Nucleus accumbens (tissue), 56 donors: ENCODE measurements around the gene GLIS1.
"Not testable (repeated sequence)": the region's sequence is repeated elsewhere in the genome, so short reads cannot be mapped to it uniquely, and the experiment has no call there.

ENCODE experiments used
- DNase-seq, 56 donors: peaks; one replicate each; lab custom pipeline; 2025; lab: John Stamatoyannopoulos, UW

Gene GLIS1

DNA sequence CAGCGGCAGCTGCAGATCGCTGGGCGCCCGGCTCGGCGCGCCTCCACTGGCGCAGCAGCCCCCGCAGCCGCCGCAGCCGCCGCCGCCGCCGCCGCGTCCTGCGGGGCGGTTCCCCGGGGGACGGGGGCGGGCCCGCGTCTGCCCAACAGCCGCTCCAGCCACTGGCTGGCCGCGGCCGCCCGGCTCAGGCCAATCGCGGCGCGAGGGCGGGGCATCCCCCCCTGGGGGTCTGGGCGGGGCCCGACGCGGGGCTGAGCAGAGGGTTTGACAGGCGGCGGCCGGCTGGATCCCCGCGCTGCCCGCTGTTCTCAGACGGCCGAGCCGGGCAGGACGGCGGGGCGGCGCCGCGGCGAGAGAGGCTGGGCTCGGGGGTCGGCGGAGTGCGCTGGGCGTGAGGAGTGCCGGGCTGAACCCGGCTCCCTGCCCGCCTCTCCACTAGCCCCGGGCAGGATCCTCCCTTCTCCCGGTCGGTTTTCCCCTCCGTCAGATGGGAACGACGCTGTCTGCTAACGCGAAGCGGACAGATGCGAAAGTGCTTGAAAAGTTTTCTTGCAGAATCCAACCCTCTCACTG, at the start of gene GLIS1:
Gene GLIS1 (minus strand): TSS at position 56 of the 573 bp plus-strand sequence. CDS start 1,100 bp downstream, outside the sequence.
- DNase-seq, result peak in 51 of 56 donors; percentile 2 to 83 (median 48)

GRCh38 chr1:53787655-53788054, 48.7 kb upstream of the GLIS1 start:
- DNase-seq, result no peak

DNA sequence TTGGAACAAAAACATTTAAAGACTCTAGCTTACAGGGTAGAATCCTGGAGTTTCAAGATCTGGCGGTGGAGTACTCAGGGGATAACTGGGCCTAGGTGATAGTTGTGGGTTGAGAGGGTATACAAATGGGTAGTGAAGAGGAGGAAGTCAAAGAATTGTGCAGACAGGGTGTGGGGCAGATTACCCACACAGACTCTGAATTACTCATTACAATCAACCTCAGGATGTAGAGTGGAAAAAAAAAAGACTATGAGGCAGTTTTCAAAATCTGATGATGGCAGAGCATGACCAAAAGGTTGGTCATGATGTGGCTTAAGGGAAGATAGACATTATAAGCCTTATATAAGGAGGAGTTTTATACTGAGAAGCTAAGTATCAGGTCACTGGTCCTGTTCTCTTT, 44.1 kb upstream of the GLIS1 start:
- no peak for DNase-seq

- DNase-seq, result no peak
Observed at GRCh38 chr1:53781654-53782053, 42.7 kb upstream of the GLIS1 start.

GRCh38 chr1:53777272-53777671, 38.3 kb upstream of the GLIS1 start:
- no peak for DNase-seq

GRCh38 chr1:53771648-53772047, 32.7 kb upstream of the GLIS1 start:
- no peak for DNase-seq

- no peak for DNase-seq
Observed at GRCh38 chr1:53769780-53770179, 30.8 kb upstream of the GLIS1 start.

DNA sequence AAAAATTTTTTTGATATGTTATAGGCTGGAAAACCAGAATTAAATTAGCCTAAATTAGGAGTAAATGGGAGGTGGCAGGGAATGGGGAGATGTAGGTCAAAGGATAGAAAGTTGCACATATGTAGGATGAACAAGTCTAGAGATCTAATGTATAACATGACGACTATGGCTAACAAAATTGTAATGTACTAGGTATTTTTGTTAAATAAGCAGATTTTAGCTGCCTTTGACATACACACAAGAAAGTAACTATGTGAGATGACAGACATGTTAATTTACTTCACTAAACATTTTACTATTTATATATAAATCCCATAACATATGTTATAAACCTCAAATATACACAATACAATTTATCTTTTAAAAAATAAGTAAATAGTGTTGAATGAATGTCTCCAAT, 30.2 kb upstream of the GLIS1 start:
- DNase-seq, result no peak

- DNase-seq, result no peak
Observed at GRCh38 chr1:53766831-53767405, 28.0 kb upstream of the GLIS1 start.

DNA sequence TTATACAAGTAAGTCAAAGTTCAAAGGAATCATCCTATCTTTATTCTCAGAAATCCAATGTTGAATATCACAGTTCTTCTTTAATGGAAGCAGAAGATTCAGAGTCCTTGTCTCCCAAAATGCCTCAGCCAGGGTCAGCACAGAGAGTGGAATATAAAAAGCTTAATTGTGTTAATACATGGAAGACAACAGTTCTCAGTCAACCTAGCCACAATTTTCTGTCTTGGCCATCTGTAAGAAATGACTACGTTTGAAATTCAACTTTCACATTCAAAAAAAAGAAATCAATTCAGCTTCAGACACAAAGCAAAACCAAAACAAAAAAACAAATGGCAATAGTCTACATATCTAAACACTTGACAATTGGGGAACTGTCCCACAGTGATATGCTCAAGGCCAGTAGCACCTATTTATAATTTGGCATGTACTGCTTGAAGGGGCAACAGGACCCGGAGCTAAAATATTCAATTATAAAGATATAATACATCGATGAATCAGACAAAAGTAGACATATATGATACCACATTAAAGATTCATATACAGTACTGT, 27.3 kb upstream of the GLIS1 start:
- DNase-seq, result no peak

DNA sequence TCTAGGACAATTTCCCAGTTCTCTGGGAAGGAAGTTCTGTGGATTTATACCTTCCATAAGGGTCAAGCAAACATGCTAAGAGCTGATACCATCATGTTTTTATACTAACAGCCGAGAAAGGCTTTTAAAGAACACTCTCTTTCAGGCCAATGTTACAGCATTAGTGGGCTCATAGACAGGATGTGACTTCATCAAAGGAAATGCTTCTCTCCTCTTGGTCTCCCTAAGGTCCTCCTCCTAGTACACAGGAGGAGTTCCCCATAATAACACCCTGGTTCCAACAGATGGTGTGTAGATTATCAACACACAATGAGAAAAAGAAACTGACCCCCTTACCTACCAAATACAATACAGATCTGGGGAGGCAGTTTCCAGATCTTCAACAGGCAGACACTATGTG, 26.7 kb upstream of the GLIS1 start:
- DNase-seq, result no peak

GRCh38 chr1:53763911-53764310, 24.9 kb upstream of the GLIS1 start:
- no peak for DNase-seq

- DNase-seq, result no peak
Observed at GRCh38 chr1:53763461-53763860, 24.5 kb upstream of the GLIS1 start.

GRCh38 chr1:53760497-53760896, 21.5 kb upstream of the GLIS1 start:
- not testable (repeated sequence) for DNase-seq

DNA sequence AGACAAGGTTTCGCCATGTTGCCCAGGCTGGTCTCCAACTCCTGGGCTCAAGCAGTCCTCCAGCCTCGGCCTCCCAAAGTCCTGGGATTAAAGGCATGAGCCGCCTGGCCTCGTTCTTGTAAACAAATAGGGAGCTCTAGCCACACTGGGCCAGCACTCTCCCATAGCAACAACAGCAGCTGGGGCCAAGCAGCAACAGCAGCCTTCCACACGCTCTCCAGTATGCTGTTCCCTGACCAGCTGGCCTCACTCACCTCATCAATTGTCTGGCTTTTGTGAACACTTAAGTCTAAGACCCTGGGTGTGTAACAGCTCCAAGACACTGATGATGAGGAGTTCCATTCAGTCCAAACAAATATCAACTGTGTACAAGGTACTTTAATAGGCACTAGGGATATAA, 16.9 kb upstream of the GLIS1 start:
- no peak for DNase-seq

DNA sequence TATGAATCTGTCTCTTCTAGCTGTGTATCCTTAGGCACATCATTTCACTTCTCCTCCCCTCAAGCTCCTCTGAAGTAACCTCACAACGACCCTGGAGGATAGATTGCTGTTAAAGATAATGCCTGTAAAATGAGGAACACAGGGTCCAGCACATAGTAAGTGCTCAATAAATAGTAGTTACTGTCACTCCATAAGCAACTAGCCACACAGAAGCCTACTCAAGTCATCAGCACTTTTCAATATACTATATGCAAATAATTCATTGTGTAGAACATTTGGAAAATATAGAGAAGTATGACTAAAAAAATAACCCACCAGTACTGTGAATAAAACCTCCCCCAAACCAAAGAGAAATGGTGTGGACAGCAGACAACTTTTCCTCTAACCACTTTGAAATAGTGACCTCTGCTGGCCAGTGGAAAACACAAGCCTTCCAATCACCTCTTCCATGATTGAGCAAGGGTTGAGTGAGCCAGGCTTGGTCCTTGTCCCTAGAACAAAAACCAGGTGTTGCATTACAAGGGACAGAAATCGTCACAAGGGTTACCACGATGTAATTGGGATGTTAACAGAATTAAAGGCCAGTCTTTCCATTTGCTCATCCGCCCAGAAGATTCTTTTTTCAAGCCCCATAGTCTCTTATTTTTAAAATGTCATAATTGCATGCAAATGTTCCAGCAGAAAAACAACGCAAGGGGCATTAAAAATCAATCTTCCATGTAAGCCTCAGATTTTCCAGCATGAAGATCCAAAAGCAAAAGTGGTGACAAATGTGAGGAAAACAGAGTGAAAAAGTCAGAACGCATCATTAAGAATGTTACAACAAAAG, 15.7 kb upstream of the GLIS1 start:
- peak in 7 of 56 donors; percentile 2 to 21 (median 6) for DNase-seq

DNA sequence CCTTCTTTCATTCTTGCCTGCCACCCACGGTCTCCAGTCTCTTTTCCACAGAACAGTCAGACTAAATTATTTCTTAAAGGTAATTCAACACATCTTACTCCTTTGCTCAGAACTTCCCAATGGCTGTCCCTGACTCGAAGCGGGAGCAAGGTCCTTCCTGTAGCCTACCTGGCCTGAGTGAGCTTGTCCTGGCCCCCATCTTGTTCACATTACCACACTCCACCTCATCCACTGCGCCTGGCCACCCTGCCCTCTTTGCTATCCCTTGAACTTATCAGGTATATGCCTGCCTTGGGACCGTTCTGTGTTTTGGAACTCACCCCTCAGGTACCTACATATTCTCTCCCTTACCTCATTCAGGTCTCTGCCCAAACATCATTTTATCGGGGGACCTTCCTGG, 13.3 kb upstream of the GLIS1 start:
- no peak for DNase-seq

DNA sequence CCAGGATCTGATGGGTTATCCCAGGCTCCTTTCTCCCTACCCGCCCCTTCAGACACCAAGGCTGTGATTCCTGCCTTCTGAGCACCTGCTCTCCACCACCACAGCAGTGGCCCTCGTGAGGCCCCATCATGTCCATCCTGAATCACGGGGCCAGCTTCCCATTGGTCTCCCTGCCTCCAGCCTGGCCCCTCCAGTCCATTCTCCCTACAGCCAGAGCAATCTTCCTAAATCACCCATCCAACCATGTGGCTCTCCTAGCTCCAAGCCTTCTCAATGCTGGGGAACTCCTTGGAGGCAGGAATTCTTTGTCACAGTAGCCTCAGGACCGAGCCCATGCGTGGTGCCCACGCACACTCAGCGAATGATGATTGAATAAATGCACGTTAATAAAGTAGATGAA, 8.9 kb upstream of the GLIS1 start:
- no peak for DNase-seq

DNA sequence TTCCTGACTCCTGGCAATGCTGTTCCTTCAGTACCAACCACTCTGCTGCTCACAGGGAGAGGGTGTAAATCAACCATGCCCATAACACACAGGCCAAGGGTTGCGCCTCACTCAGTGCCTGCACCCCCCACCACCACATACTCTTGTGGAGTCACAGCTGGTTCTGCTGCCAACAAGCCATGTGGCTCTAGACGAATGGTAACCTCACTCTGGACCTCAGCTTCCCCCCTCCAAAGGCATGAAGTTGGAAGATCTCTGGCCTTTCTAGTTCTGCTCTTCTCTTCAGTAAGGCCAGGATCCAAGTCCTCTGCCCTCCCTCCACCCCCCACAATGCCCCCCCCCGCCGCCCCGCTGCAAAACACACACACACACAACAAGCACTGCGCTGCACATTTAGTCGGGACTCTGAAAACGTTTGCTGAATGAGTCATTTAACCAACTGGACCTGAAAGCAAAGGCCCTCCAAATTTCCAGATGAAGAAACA, 1.7 kb upstream of the GLIS1 start:
- no peak for DNase-seq

- DNase-seq, result peak in 14 of 56 donors; percentile 5 to 62 (median 31)
Observed at GRCh38 chr1:53738205-53739108, 507 bp downstream of the GLIS1 start.
